NCI-H345 (cell line): ENCODE data around the gene MOBP.

Experiments
- DNase-seq: peaks from one replicate; lab custom pipeline; 2025; lab: John Stamatoyannopoulos, UW

The MOBP gene

DNA sequence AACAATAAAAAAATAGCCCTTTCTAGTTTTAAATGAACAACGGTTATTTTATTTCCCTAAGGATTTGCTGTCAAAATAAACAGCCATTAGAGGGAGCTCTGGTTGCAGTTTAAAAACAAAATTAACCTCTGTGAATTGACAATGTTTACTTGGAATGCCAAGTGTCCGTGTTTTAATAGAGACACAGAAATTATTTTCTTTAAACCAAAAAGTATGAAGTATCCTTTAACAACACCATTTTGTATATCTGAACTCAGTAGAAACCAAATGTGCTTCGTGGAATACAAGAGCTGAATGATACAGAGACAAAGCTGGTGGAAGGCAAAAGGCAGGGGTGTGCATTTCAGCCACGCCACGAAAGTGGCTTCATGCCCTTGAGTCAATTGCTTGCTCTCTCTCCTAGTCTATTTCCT, 74.4 kb downstream of the MOBP start:
- peak; percentile 20 for DNase-seq

DNA sequence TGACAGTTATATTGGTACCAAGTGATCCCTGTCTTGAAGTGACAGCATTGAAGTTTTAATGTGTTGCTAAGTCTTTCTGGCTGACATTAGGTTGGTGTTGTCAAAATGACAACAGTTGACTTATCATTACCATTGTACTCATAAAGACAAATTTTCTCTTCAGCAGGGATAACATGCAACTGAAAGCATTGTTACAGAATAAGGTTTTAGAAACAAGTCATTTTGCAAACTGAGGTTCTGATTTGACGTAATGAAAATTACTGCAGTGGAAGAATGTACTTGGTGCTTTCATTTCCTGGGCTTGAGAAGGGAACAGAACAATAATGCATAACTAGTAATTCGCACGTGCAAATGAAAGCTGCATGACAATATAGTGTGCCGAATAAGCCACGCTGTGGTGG, 75.1 kb downstream of the MOBP start:
- no peak for DNase-seq

- DNase-seq, result no peak
These were observed 80.8 kb downstream of the MOBP start for GRCh38 chr3:39548282-39548681.

GRCh38 chr3:39550354-39551051, 83.0 kb downstream of the MOBP start:
- no peak for DNase-seq
